SK-N-SH (cell line): Measurements from ENCODE around the gene AP5B1. TPM values are rescaled to one million over a fixed set of nuclear protein-coding genes. Genes with fewer than 3 reads are reported as not detected.

ENCODE experiments used
- CTCF ChIA-PET: fragments of 300-600, 350-600 bp; formaldehyde crosslinking; extraction: SDS; loops from one replicate; lab custom pipeline; 2021; lab: Yijun Ruan, JAX
- POLR2A ChIA-PET: fragments of 350-600 bp; sonication (Branson Sonifier 250); formaldehyde crosslinking; extraction: SDS; loops from one replicate; lab custom pipeline; 2020; ENCODE audit warnings: antibody characterized with exemption, inconsistent platforms; lab: Yijun Ruan, JAX
- DNase-seq: peaks from one replicate; pipeline ENCODE4 v3.0.0; 2012
- H2AFZ ChIP-seq: fragments of 200-600 bp; sonication (generic); 2 replicates; pipeline ENCODE4 v1.8.1; 2016; ENCODE audit warnings: antibody characterized with exemption, mild to moderate bottlenecking, low read depth
- H3F3A ChIP-seq: fragments of 200-600 bp; sonication (generic); replicated peaks from 2 replicates; pipeline ENCODE3; 2016; ENCODE audit warnings: antibody characterized with exemption, mild to moderate bottlenecking; ENCODE audit not compliant: insufficient read depth
- H3K27ac ChIP-seq, 2 experiments: fragments of 200-500 bp in 1 of 2; fragments of 200-600 bp in 1 of 2; sonication (Bioruptor generic) in 1 of 2; sonication (generic), shearing (Covaris generic) in 1 of 2; 2 replicates each; pipeline versions ENCODE4 v1.5.1 to v1.6.1; 2014 to 2016; ENCODE audit warnings: low read depth in 2 of 2, inconsistent platforms in 1 of 2, low read length in 1 of 2, mild to moderate bottlenecking in 1 of 2, mixed read lengths in 1 of 2
- H3K27me3 ChIP-seq: fragments of 200-600 bp; sonication (generic), shearing (Covaris generic); 2 replicates; pipeline ENCODE4 v1.6.1; 2016; ENCODE audit warnings: mixed run types; ENCODE audit not compliant: insufficient read depth
- H3K36me3 ChIP-seq, 2 experiments: fragments of 200-500 bp in 1 of 2; fragments of 200-600 bp in 1 of 2; sonication (Bioruptor generic) in 1 of 2; sonication (generic) in 1 of 2; replicated peaks in 1 of 2; 2 replicates each; pipeline versions ENCODE3 to v1.5.1; 2014 to 2016; ENCODE audit warnings: low read length in 1 of 2, mild to moderate bottlenecking in 1 of 2; ENCODE audit not compliant: insufficient read depth in 2 of 2, control insufficient read depth in 1 of 2
- H3K4me1 ChIP-seq, 2 experiments: fragments of 200-500 bp in 1 of 2; fragments of 200-600 bp in 1 of 2; sonication (Bioruptor generic) in 1 of 2; sonication (generic), shearing (Covaris generic) in 1 of 2; 2 replicates each; pipeline versions ENCODE4 v1.5.1 to v1.6.1; 2014 to 2016; ENCODE audit warnings: low read depth in 1 of 2, low read length in 1 of 2, mixed run types in 1 of 2; ENCODE audit not compliant: insufficient read depth in 2 of 2, control insufficient read depth in 1 of 2
- H3K4me2 ChIP-seq: fragments of 200-600 bp; sonication (generic), shearing (Covaris generic); 2 replicates; pipeline ENCODE4 v1.6.1; 2017; ENCODE audit warnings: mixed run types
- H3K4me3 ChIP-seq, 2 experiments: fragments of 200-500 bp in 1 of 2; fragments of 200-600 bp in 1 of 2; sonication (Bioruptor generic) in 1 of 2; sonication (generic), shearing (Covaris generic) in 1 of 2; 2 replicates each; pipeline versions ENCODE4 v1.5.1 to v1.8.1; 2014 to 2016; ENCODE audit warnings: low read depth in 2 of 2, inconsistent platforms in 1 of 2, low read length in 1 of 2, mild to moderate bottlenecking in 1 of 2, mixed read lengths in 1 of 2, moderate library complexity in 1 of 2
- H3K79me2 ChIP-seq: fragments of 200-600 bp; sonication (generic); 2 replicates; pipeline ENCODE4 v1.8.1; 2017; ENCODE audit warnings: mild to moderate bottlenecking; ENCODE audit not compliant: insufficient read depth
- H3K9ac ChIP-seq: fragments of 200-600 bp; sonication (generic); 2 replicates; pipeline ENCODE4 v1.6.1; 2017; ENCODE audit warnings: mixed run types
- H3K9me2 ChIP-seq: fragments of 200-600 bp; sonication (generic); 2 replicates; pipeline ENCODE4 v1.6.1; 2017; ENCODE audit warnings: mixed run types
- H3K9me3 ChIP-seq: fragments of 200-600 bp; sonication (generic); 2 replicates; pipeline ENCODE4 v1.6.1; 2017; ENCODE audit warnings: mixed run types, mild to moderate bottlenecking, moderate library complexity
- H4K20me1 ChIP-seq: fragments of 200-600 bp; sonication (generic); 2 replicates; pipeline ENCODE4 v1.6.1; 2017; ENCODE audit warnings: mild to moderate bottlenecking, mixed run types; ENCODE audit not compliant: insufficient read depth
- CHD2 ChIP-seq: fragments of 150-350 bp; IDR thresholded peaks from 2 replicates; pipeline ENCODE4 v1.6.1; 2018; ENCODE audit warnings: low read length; ENCODE audit not compliant: partially characterized antibody
- EP300 ChIP-seq, 2 experiments: IDR thresholded peaks; 2 replicates each; pipeline versions ENCODE4 v1.4.0 to v1.6.1; 2012; ENCODE audit warnings: borderline replicate concordance in 1 of 2, low read depth in 1 of 2, low read length in 1 of 2
- FOSL2 ChIP-seq: IDR thresholded peaks from 2 replicates; pipeline ENCODE4 v1.4.0; 2012; ENCODE audit warnings: low read depth, mild to moderate bottlenecking, moderate library complexity, borderline replicate concordance
- JUND ChIP-seq: IDR thresholded peaks from 2 replicates; pipeline ENCODE4 v1.4.0; 2012
- MXI1 ChIP-seq: IDR thresholded peaks from 2 replicates; pipeline ENCODE4 v1.6.1; 2012; ENCODE audit warnings: mild to moderate bottlenecking, low read depth, low read length, improper control_type of control experiment
- RAD21 ChIP-seq: IDR thresholded peaks from 2 replicates; pipeline ENCODE4 v1.6.1; 2012; ENCODE audit warnings: mild to moderate bottlenecking, low read length
- SIN3A ChIP-seq: IDR thresholded peaks from 2 replicates; pipeline ENCODE4 v1.6.1; 2012; ENCODE audit warnings: low read depth, mild to moderate bottlenecking, low read length, moderate library complexity, borderline replicate concordance
- TAF1 ChIP-seq: IDR thresholded peaks from 2 replicates; pipeline ENCODE4 v1.6.1; 2012; ENCODE audit warnings: low read depth, mild to moderate bottlenecking, low read length, moderate library complexity, borderline replicate concordance
- WGBS: methylation state at CpG from one replicate; pipeline ENCODE4 v1.1.6; 2017; ENCODE audit warnings: low lambda C conversion rate; 5-methylcytosine and 5-hydroxymethylcytosine counted together
- polyA plus RNA-seq, 3 experiments: library from polyadenylated mRNA; depleted of rRNA; stranded (reverse); fragments of >200 nt; gene quantifications; 2 replicates each; pipeline ENCODE4 v1.2.3, GENCODE V29; 2012
- TF ChIP-seq, protein P1 (sequence below): IDR thresholded peaks from 2 replicates; pipeline ENCODE4 v1.4.0; 2012; ENCODE audit warnings: low read depth, borderline replicate concordance
- TF ChIP-seq, protein P2 (sequence below): IDR thresholded peaks from 2 replicates; pipeline ENCODE4 v1.6.1; 2012; ENCODE audit warnings: mild to moderate bottlenecking, low read depth, low read length, moderate library complexity
- TF ChIP-seq, protein P3 (sequence below): fragments of 150-350 bp; IDR thresholded peaks from 2 replicates; pipeline ENCODE4 v1.6.1; 2016; ENCODE audit warnings: mild to moderate bottlenecking, low read depth, low read length
- TF ChIP-seq, protein P4 (sequence below): fragments of 200-600 bp; sonication (generic); IDR thresholded peaks from 2 replicates; pipeline ENCODE4 v1.6.1; 2017; ENCODE audit warnings: antibody characterized with exemption, mild to moderate bottlenecking, moderate library complexity
- TF ChIP-seq, protein P5 (sequence below): IDR thresholded peaks from 2 replicates; pipeline ENCODE4 v1.4.0; 2012; ENCODE audit warnings: low read depth

AP5B1 gene
- polyA plus RNA-seq, 1 of the 3 experiments (the other 2 are of a cell fraction), result 3.8 TPM

DNA sequence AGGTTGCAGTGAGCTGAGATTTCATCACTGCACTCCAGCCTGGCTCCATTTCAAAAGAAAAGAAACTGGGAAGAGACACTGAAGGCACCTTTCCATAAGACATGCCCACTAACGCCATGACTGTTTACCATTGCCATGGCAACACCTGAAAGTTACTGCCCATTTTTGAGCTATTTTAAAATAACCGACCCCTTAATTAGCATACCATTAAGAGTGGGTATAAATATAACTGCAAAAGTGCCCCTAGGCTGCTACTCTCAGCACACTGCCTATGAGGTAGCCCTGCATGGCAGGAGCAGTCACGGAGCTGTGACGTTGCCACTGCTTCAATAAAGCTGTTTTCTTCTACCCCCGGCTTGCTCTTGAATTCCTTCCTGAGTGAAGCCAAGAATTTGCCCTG, 50.3 kb downstream of the AP5B1 start:
- Histone ChIP-seq H3K4me2 (no peak overlapping the region), H3K79me2 (no peaks in the 10 kb centered on the region), H3K9ac (no peak overlapping the region), H3K27ac (no peak overlapping the region), H3K9me3 (0 out of 2 replicates have a peak, but pooled peaks cover 7% of the 10 kb centered on the region), H2AFZ (no peak overlapping the region), H3K4me1 (no peaks in the 10 kb centered on the region), H3K9me2 (no peaks in the 10 kb centered on the region), H3K4me3 (no peak overlapping the region), H3K36me3 (no peaks in the 10 kb centered on the region), H4K20me1 (no peaks in the 10 kb centered on the region), H3K27me3 (no peaks in the 10 kb centered on the region), H3F3A (no peaks in the 10 kb centered on the region)
- no peak for DNase-seq
- WGBS, result 22% methylated on average over 5 of the region's 5 CpGs
- TF ChIP-seq, protein P1, sequence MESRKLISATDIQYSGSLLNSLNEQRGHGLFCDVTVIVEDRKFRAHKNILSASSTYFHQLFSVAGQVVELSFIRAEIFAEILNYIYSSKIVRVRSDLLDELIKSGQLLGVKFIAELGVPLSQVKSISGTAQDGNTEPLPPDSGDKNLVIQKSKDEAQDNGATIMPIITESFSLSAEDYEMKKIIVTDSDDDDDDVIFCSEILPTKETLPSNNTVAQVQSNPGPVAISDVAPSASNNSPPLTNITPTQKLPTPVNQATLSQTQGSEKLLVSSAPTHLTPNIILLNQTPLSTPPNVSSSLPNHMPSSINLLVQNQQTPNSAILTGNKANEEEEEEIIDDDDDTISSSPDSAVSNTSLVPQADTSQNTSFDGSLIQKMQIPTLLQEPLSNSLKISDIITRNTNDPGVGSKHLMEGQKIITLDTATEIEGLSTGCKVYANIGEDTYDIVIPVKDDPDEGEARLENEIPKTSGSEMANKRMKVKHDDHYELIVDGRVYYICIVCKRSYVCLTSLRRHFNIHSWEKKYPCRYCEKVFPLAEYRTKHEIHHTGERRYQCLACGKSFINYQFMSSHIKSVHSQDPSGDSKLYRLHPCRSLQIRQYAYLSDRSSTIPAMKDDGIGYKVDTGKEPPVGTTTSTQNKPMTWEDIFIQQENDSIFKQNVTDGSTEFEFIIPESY, result no peak
- no peak for TF ChIP-seq JUND
- TF ChIP-seq EP300 (IDR thresholded peaks at IDR 0.05; ENCODE audit: borderline replicate concordance in 1 of 2, low read depth in 1 of 2, low read length in 1 of 2), result no peak
- TF ChIP-seq, protein P2, sequence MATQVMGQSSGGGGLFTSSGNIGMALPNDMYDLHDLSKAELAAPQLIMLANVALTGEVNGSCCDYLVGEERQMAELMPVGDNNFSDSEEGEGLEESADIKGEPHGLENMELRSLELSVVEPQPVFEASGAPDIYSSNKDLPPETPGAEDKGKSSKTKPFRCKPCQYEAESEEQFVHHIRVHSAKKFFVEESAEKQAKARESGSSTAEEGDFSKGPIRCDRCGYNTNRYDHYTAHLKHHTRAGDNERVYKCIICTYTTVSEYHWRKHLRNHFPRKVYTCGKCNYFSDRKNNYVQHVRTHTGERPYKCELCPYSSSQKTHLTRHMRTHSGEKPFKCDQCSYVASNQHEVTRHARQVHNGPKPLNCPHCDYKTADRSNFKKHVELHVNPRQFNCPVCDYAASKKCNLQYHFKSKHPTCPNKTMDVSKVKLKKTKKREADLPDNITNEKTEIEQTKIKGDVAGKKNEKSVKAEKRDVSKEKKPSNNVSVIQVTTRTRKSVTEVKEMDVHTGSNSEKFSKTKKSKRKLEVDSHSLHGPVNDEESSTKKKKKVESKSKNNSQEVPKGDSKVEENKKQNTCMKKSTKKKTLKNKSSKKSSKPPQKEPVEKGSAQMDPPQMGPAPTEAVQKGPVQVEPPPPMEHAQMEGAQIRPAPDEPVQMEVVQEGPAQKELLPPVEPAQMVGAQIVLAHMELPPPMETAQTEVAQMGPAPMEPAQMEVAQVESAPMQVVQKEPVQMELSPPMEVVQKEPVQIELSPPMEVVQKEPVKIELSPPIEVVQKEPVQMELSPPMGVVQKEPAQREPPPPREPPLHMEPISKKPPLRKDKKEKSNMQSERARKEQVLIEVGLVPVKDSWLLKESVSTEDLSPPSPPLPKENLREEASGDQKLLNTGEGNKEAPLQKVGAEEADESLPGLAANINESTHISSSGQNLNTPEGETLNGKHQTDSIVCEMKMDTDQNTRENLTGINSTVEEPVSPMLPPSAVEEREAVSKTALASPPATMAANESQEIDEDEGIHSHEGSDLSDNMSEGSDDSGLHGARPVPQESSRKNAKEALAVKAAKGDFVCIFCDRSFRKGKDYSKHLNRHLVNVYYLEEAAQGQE, result no peak
- TF ChIP-seq TAF1, result no peak
- TF ChIP-seq FOSL2, result no peak
- no peak for TF ChIP-seq SIN3A
- TF ChIP-seq CHD2, result no peak
- TF ChIP-seq RAD21, result no peak
- TF ChIP-seq, protein P3, sequence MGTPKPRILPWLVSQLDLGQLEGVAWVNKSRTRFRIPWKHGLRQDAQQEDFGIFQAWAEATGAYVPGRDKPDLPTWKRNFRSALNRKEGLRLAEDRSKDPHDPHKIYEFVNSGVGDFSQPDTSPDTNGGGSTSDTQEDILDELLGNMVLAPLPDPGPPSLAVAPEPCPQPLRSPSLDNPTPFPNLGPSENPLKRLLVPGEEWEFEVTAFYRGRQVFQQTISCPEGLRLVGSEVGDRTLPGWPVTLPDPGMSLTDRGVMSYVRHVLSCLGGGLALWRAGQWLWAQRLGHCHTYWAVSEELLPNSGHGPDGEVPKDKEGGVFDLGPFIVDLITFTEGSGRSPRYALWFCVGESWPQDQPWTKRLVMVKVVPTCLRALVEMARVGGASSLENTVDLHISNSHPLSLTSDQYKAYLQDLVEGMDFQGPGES, result no peak
- TF ChIP-seq, protein P4, sequence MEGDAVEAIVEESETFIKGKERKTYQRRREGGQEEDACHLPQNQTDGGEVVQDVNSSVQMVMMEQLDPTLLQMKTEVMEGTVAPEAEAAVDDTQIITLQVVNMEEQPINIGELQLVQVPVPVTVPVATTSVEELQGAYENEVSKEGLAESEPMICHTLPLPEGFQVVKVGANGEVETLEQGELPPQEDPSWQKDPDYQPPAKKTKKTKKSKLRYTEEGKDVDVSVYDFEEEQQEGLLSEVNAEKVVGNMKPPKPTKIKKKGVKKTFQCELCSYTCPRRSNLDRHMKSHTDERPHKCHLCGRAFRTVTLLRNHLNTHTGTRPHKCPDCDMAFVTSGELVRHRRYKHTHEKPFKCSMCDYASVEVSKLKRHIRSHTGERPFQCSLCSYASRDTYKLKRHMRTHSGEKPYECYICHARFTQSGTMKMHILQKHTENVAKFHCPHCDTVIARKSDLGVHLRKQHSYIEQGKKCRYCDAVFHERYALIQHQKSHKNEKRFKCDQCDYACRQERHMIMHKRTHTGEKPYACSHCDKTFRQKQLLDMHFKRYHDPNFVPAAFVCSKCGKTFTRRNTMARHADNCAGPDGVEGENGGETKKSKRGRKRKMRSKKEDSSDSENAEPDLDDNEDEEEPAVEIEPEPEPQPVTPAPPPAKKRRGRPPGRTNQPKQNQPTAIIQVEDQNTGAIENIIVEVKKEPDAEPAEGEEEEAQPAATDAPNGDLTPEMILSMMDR, result no peak
- TF ChIP-seq, protein P5, sequence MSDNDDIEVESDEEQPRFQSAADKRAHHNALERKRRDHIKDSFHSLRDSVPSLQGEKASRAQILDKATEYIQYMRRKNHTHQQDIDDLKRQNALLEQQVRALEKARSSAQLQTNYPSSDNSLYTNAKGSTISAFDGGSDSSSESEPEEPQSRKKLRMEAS, result no peak
- TF ChIP-seq MXI1, result no peak
- POLR2A ChIA-PET, result no interaction called here
- CTCF ChIA-PET, result interaction anchor here (1.1 kb wide), 1 partner anchor 19 kb away, joined by 8 read pairs; the partner anchor contains the start of gene KAT5
